ENCODE data around the gene HBQ1. TPM values are rescaled to one million over a fixed set of nuclear protein-coding genes. Genes with fewer than 3 reads are reported as not detected.
"Not testable (repeated sequence)": the region's sequence is repeated elsewhere in the genome, so short reads cannot be mapped to it uniquely, and the experiment has no call there.

HBQ1 gene
- total RNA-seq, 1 donor from 2014 or later, result 2.7 TPM

DNA sequence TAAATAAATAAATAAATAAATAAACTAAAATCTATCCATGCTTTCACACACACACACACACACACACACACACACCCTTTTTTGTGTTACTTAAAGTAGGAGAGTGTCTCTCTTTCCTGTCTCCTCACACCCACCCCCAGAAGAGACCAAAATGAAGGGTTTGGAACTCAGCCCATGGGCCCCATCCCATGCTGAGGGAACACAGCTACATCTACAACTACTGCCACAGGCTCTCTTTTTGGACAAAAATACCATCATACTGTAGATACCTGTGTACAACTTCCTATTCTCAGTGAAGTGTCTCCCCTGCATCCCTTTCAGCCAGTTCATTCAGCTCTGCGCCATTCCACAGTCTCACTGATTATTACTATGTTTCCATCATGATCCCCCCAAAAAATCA is 9.5 kb upstream of the HBQ1 start:
- no peak overlapping the region for H3K4me2 ChIP-seq (ENCODE audit: low read length)
- no peak overlapping the region for H3K9ac ChIP-seq (ENCODE audit: low read length)
- H3K36me3 ChIP-seq (ENCODE audit: insufficient read depth, low read length), result no peaks in the 10 kb centered on the region
- no peaks in the 10 kb centered on the region for H3K4me1 ChIP-seq (ENCODE audit: insufficient read depth, low read length)
- Mint-ChIP-seq H3K4me3 (ENCODE audit: unreplicated experiment) (no peak overlapping the region), H3K27ac (ENCODE audit: unreplicated experiment) (no peak overlapping the region), H3K36me3 (ENCODE audit: low read depth, unreplicated experiment) (peaks cover 2% of the 10 kb centered on the region), H3K4me1 (ENCODE audit: low read depth, unreplicated experiment) (peaks cover 2% of the 10 kb centered on the region), H3K9me3 (ENCODE audit: unreplicated experiment) (peaks cover 6% of the 10 kb centered on the region), H3K27me3 (ENCODE audit: low read depth, unreplicated experiment) (peaks cover 60% of the 10 kb centered on the region)
- no peak overlapping the region for H3K27ac ChIP-seq (ENCODE audit: low read depth, low read length)
- H3K9me3 ChIP-seq (ENCODE audit: insufficient read depth, low read depth, low read length), result peaks cover 2% of the 10 kb centered on the region
- TF ChIP-seq, protein P1, sequence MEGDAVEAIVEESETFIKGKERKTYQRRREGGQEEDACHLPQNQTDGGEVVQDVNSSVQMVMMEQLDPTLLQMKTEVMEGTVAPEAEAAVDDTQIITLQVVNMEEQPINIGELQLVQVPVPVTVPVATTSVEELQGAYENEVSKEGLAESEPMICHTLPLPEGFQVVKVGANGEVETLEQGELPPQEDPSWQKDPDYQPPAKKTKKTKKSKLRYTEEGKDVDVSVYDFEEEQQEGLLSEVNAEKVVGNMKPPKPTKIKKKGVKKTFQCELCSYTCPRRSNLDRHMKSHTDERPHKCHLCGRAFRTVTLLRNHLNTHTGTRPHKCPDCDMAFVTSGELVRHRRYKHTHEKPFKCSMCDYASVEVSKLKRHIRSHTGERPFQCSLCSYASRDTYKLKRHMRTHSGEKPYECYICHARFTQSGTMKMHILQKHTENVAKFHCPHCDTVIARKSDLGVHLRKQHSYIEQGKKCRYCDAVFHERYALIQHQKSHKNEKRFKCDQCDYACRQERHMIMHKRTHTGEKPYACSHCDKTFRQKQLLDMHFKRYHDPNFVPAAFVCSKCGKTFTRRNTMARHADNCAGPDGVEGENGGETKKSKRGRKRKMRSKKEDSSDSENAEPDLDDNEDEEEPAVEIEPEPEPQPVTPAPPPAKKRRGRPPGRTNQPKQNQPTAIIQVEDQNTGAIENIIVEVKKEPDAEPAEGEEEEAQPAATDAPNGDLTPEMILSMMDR (IDR thresholded peaks at IDR 0.05; ENCODE audit: insufficient read depth, low read depth, low read length), result no peak
- no peak for TF ChIP-seq EZH2 (IDR thresholded peaks at IDR 0.05; ENCODE audit: insufficient read depth, low read length)
- FAIRE-seq (no peak), DNase-seq (ENCODE audit: low read depth) (no peak)
- H3K4me3 ChIP-seq (ENCODE audit: insufficient read depth, low read depth, low read length), result no peak overlapping the region
- H3K79me2 ChIP-seq (ENCODE audit: insufficient read depth, low read length), result no peaks in the 10 kb centered on the region
- H3K27me3 ChIP-seq (ENCODE audit: insufficient read depth, low read length), result peaks cover 44% of the 10 kb centered on the region
- peaks cover 12% of the 10 kb centered on the region for H4K20me1 ChIP-seq (ENCODE audit: insufficient read depth, low read length)
- no peak overlapping the region for H2AFZ ChIP-seq (ENCODE audit: low read depth, low read length)

GRCh38 chr16:172374-172941 is 7.8 kb upstream of the HBQ1 start, which contains the start of gene HBA2:
Gene HBA2 (plus strand): TSS chr16:172876. CDS start chr16:172913, 37 bp downstream.
- H3K9me3 ChIP-seq (ENCODE audit: insufficient read depth, low read depth, low read length); FAIRE-seq; H3K4me2 ChIP-seq (ENCODE audit: low read length); H2AFZ ChIP-seq (ENCODE audit: low read depth, low read length); H3K36me3 Mint-ChIP-seq (ENCODE audit: low read depth, unreplicated experiment); H3K4me1 Mint-ChIP-seq (ENCODE audit: low read depth, unreplicated experiment); H3K9me3 Mint-ChIP-seq (ENCODE audit: unreplicated experiment); H3K4me3 ChIP-seq (ENCODE audit: insufficient read depth, low read depth, low read length); H3K36me3 ChIP-seq (ENCODE audit: insufficient read depth, low read length); H3K27ac Mint-ChIP-seq (ENCODE audit: unreplicated experiment); DNase-seq (ENCODE audit: low read depth); H3K9ac ChIP-seq (ENCODE audit: low read length); H3K79me2 ChIP-seq (ENCODE audit: insufficient read depth, low read length); H3K4me3 Mint-ChIP-seq (ENCODE audit: unreplicated experiment); H3K27ac ChIP-seq (ENCODE audit: low read depth, low read length); H3K4me1 ChIP-seq (ENCODE audit: insufficient read depth, low read length): not testable (repeated sequence)
- H3K27me3 Mint-ChIP-seq (ENCODE audit: low read depth, unreplicated experiment), result peaks cover 53% of the 10 kb centered on the region
- H4K20me1 ChIP-seq (ENCODE audit: insufficient read depth, low read length), result peaks cover 13% of the 10 kb centered on the region
- H3K27me3 ChIP-seq (ENCODE audit: insufficient read depth, low read length), result peaks cover 33% of the 10 kb centered on the region

GRCh38 chr16:173211-173854 is 6.9 kb upstream of the HBQ1 start:
- peaks cover 35% of the 10 kb centered on the region for H3K27me3 ChIP-seq (ENCODE audit: insufficient read depth, low read length)
- not testable (repeated sequence) for H3K36me3 Mint-ChIP-seq (ENCODE audit: low read depth, unreplicated experiment); H3K27ac ChIP-seq (ENCODE audit: low read depth, low read length); H3K36me3 ChIP-seq (ENCODE audit: insufficient read depth, low read length); H3K4me3 ChIP-seq (ENCODE audit: insufficient read depth, low read depth, low read length); H3K4me3 Mint-ChIP-seq (ENCODE audit: unreplicated experiment); H3K4me2 ChIP-seq (ENCODE audit: low read length); DNase-seq (ENCODE audit: low read depth); H3K9ac ChIP-seq (ENCODE audit: low read length); H3K79me2 ChIP-seq (ENCODE audit: insufficient read depth, low read length); H3K9me3 Mint-ChIP-seq (ENCODE audit: unreplicated experiment); H3K4me1 ChIP-seq (ENCODE audit: insufficient read depth, low read length); H3K9me3 ChIP-seq (ENCODE audit: insufficient read depth, low read depth, low read length); H2AFZ ChIP-seq (ENCODE audit: low read depth, low read length); H3K4me1 Mint-ChIP-seq (ENCODE audit: low read depth, unreplicated experiment); H3K27ac Mint-ChIP-seq (ENCODE audit: unreplicated experiment); FAIRE-seq
- peaks cover 22% of the 10 kb centered on the region for H4K20me1 ChIP-seq (ENCODE audit: insufficient read depth, low read length)
- H3K27me3 Mint-ChIP-seq (ENCODE audit: low read depth, unreplicated experiment), result peaks cover 55% of the 10 kb centered on the region

GRCh38 chr16:173928-174769 is 6.1 kb upstream of the HBQ1 start:
- not testable (repeated sequence) for DNase-seq (ENCODE audit: low read depth); H3K9me3 Mint-ChIP-seq (ENCODE audit: unreplicated experiment); H3K4me1 Mint-ChIP-seq (ENCODE audit: low read depth, unreplicated experiment); H3K27ac ChIP-seq (ENCODE audit: low read depth, low read length); H3K27ac Mint-ChIP-seq (ENCODE audit: unreplicated experiment); H3K9ac ChIP-seq (ENCODE audit: low read length); H3K4me3 ChIP-seq (ENCODE audit: insufficient read depth, low read depth, low read length); H2AFZ ChIP-seq (ENCODE audit: low read depth, low read length); H3K36me3 ChIP-seq (ENCODE audit: insufficient read depth, low read length); H3K36me3 Mint-ChIP-seq (ENCODE audit: low read depth, unreplicated experiment); H3K4me2 ChIP-seq (ENCODE audit: low read length); H3K4me3 Mint-ChIP-seq (ENCODE audit: unreplicated experiment); FAIRE-seq; H3K4me1 ChIP-seq (ENCODE audit: insufficient read depth, low read length); H3K9me3 ChIP-seq (ENCODE audit: insufficient read depth, low read depth, low read length); H3K79me2 ChIP-seq (ENCODE audit: insufficient read depth, low read length)
- H3K27me3 ChIP-seq (ENCODE audit: insufficient read depth, low read length), result peaks cover 34% of the 10 kb centered on the region
- peaks cover 50% of the 10 kb centered on the region for H3K27me3 Mint-ChIP-seq (ENCODE audit: low read depth, unreplicated experiment)
- peaks cover 22% of the 10 kb centered on the region for H4K20me1 ChIP-seq (ENCODE audit: insufficient read depth, low read length)

Measured in astrocyte (in vitro differentiated cells and primary cell).